HG03060 (cell line): ENCODE data around the gene EFCC1.

Experiments used
- ATAC-seq: cut with Tn5 transposase; IDR thresholded peaks from one replicate; pipeline ENCODE4 v1.9.1; 2021; ENCODE audit warnings: low read depth, moderate number of reproducible peaks; ENCODE audit not compliant: unreplicated experiment

The EFCC1 gene

DNA sequence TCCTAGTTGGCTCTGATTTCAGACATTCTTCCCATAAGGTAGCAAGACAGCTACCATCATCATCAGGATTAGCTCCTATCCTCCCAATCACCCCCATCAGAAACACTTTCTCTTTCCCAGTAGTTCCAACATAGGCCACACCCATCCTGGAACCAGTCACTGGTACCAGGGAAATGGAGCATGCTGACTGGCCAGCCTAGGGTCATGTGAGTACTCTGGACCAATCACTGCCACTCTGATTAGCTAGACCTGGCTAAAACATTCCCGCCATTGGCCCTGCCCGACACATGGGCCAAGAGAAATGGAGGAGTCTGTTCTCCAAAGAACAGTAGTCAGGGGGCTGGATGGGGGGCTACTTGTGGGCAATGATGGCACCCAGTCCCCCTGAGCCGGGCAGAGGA lies 12.4 kb downstream of the EFCC1 start:
- no peak for ATAC-seq

DNA sequence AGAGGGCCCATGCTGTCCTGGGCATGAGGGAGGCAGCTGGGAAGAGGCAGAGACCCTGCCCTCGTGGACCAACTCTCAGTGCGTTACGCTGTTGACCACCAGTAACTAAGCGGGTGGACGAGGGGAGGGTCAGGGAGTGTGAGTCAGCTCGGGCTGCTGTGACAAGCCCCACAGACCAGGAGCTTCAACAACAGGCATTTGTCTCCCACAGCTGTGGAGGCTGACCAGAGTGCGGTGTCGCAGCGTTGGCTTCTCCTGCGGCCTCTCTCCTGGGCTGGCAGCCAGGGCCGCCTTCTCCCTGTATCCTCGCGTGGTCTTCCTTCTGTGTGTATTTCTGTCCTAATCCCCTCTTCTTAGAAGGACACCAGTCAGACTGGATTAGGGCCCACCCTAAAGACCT lies 13.0 kb downstream of the EFCC1 start:
- ATAC-seq, result no peak

- no peak for ATAC-seq
These were observed 13.8 kb downstream of the EFCC1 start for GRCh38 chr3:129014793-129015345.

DNA sequence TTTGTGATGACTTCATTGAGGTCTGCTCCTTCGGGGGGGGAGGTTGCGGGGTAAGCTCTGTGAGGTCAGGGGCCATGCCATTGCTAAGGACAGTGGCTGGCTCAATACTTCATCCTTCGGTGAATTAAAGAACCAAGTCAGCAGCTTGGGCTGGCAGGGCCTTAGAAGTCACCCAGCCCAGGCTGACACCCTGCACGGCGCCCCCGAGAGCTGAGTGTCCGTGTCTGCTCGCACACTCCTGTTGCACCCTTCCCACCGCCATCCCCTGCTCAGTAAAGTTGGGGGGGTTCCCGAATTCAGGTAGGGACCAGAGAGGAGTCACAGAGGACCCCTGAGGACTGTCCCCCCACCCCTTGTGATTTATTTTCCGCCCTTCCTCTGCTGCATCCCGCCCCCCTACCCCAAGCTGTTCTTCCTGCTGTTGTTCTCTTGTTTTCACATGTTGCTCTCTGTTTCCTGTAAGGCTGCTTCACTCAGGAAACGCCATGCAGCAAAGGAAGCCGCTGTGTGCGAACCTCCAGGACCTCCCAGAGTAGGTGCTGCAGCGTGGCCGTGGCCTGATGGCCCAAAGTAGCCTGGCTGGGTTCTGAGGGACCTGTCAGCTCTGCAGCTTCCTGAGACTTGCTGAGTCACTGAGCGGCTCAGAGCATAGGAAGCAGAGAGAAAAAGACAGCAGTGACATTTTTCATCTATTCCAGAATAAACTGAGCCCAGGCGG lies 14.4 kb downstream of the EFCC1 start:
- no peak for ATAC-seq

GRCh38 chr3:129016356-129016719 lies 15.2 kb downstream of the EFCC1 start:
- no peak for ATAC-seq

- ATAC-seq, result no peak
These were observed 15.8 kb downstream of the EFCC1 start for GRCh38 chr3:129016720-129017483.

DNA sequence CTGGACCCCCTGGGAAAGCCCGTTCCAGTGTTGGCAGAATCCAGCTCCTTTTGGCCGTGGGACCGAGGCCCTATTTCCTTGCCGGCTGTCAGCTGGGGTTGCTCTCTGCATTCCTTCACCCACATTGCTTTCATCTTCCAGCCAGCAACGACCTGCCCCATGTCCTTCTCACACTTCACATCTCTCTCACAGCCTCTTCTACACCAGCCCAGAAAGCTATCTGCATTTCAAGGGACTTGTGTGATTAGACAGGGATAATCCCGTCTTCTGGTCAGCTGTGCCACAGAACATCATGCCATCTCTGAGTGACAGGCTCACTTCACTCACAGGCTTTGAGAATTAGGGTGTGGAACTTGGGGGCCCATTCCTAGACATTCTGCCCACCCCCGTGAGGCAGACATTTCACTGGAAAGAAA lies 16.4 kb downstream of the EFCC1 start:
- ATAC-seq, result no peak

GRCh38 chr3:129018271-129018670 lies 17.2 kb downstream of the EFCC1 start:
- ATAC-seq, result no peak

DNA sequence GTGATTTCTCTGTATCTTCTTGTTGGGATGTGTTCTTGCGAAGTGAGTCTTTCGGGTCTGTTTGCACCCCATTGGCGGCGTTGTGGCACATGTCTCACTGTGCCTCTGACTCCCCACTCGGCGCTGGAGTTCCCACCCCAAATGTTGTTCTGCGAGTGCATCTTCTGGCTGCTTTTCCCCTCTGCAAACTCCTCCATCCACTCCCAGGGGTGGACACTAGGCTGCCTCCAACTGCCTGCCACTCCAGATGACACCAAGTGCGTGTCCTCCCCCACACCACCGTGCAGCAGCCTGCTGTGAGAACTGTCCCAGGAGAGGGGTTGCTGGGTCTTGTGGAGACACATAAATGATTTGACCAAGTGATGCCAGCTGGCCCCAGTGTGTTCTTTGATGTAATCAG lies 17.6 kb downstream of the EFCC1 start:
- ATAC-seq, result no peak

GRCh38 chr3:129019266-129019665 lies 18.2 kb downstream of the EFCC1 start:
- ATAC-seq, result no peak

GRCh38 chr3:129020691-129021090 lies 19.6 kb downstream of the EFCC1 start:
- ATAC-seq, result no peak

GRCh38 chr3:129021140-129021551 lies 20.0 kb downstream of the EFCC1 start:
- ATAC-seq, result no peak

DNA sequence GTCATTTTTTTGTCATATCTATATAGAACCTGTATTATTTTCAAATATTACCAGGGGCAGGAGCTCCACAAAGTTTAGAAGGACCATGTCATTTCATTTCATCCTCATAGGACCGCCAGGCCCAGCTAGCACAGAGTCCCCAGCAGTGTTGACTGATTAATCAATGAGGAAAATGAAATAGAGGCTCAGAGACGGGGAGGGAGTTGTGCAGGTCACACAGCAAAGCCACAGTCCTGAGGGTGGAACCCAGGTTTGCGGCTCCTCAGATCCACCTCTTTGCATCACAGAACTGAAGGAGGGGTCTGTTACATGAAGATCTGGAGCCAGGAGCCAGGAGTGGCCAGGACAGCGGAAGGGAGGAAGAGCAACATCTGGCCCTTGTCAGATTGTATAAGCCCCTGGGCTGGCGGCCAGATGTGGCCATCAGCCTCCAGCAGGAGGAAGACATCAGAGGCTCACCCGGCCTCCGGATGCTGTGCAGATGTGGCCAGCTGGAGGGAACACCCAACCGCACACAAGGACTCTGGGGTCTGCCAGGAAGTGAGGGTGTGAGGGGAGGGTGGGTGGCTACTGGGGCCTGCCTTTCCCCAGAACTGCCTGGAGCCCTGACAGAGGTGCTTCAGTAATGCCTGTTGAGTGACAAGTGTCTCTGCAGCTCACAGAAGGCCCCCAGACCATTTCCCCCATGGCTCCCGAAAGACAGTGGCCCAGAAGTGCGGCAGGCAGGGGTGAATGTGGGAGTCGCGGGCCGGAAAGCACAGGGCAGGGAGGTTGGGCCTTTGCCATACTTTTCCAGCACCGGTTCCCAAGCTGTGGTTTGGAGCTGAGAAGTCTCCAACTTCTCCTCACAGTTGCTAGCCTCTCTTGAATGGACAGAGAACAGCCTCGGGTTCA lies 21.3 kb downstream of the EFCC1 start:
- no peak for ATAC-seq

- ATAC-seq, result no peak
These were observed 21.9 kb downstream of the EFCC1 start for GRCh38 chr3:129023008-129023358.

GRCh38 chr3:129023909-129024308 lies 22.8 kb downstream of the EFCC1 start:
- no peak for ATAC-seq

- no peak for ATAC-seq
These were observed 24.0 kb downstream of the EFCC1 start for GRCh38 chr3:129025108-129025507.

GRCh38 chr3:129025691-129026435 lies 24.8 kb downstream of the EFCC1 start:
- ATAC-seq, result no peak

DNA sequence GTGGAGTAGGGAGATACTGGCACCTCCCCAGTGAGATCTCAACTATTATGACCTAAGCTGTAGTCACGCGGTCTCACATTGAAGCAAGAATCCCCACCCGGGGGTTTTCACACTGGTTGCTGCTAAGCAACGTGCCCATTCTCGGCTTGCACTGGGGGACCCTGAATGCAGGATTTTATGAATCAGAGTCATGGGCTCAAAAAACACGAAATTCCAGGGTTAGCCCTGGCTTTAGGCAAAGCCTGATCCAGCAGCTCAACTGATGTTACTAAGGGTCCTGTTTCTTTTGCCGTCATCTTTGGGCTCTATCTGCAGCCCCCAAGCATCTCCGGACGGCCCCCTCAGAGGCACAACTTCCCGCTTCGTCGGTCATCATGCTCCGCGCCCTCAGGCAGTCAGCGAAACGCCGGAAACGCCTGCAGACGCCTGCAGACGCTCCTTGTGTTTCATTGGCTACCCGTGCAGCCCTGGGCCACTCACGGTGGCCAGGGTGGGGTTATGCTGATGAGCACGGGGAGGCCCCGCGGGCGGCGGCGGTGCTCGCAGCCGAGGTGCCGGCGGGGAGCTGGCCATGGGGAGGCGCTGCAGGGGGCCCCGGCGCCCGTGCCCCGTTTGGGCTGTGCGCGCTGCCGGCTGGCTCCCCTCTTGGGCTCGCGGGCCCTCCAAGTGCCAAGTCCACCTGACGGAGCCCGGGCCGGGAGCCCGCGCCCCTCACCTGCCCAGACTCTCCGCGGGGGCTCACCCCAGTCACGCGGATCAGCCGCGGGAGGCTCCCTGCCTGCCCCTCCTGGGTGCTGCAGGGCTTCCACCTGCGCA lies 25.8 kb downstream of the EFCC1 start:
- peak; percentile 87 for ATAC-seq

- no peak for ATAC-seq
These were observed 26.4 kb downstream of the EFCC1 start for GRCh38 chr3:129027544-129027880.

DNA sequence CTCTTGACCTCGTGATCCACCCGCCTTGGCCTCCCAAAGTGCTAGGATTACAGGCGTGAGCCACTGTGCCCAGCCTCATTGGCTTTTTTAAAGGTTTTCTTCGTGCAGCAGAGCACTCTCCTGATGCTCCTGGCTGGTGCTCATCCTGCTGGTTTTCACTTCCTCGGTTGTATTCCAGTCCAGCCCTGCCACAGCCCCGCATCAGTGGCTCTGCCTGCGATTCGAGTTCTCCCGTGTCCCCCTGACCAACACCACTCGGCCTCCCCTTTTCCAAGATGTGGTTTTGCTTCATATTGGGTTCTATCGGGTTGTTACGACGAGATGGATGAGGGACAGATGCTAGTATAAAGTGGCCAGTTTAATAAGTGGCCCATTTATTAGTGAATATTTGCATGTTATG lies 27.8 kb downstream of the EFCC1 start:
- ATAC-seq, result no peak
